ENCODE measurements around the gene ARMC8.

DNA sequence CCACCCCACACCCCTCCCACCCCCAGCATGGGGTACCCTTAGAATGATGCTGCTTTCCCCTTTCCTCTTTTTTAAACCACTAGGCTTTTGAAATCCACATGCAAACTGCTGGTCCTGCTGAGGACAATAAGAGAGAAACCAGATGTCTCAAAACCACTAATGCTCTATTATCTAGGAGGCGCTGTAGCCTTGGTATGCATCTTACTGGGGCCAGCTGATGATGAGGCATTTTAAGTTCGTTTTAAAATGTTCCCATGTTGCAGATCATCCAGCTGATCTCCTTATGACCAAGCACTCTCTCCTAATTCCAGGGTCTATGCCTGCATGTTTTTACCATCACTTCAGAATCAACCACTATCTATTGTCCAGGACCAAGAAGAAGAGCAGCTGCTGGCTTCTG, 141.2 kb downstream of the ARMC8 start:
- TF ChIP-seq, protein P1, sequence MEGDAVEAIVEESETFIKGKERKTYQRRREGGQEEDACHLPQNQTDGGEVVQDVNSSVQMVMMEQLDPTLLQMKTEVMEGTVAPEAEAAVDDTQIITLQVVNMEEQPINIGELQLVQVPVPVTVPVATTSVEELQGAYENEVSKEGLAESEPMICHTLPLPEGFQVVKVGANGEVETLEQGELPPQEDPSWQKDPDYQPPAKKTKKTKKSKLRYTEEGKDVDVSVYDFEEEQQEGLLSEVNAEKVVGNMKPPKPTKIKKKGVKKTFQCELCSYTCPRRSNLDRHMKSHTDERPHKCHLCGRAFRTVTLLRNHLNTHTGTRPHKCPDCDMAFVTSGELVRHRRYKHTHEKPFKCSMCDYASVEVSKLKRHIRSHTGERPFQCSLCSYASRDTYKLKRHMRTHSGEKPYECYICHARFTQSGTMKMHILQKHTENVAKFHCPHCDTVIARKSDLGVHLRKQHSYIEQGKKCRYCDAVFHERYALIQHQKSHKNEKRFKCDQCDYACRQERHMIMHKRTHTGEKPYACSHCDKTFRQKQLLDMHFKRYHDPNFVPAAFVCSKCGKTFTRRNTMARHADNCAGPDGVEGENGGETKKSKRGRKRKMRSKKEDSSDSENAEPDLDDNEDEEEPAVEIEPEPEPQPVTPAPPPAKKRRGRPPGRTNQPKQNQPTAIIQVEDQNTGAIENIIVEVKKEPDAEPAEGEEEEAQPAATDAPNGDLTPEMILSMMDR (IDR thresholded peaks at IDR 0.05; ENCODE audit: insufficient read depth, low read length) = peak; percentile 18
- no peak for TF ChIP-seq POLR2AphosphoS5 (IDR thresholded peaks at IDR 0.05; ENCODE audit: low read depth)
- TF ChIP-seq, protein P2, sequence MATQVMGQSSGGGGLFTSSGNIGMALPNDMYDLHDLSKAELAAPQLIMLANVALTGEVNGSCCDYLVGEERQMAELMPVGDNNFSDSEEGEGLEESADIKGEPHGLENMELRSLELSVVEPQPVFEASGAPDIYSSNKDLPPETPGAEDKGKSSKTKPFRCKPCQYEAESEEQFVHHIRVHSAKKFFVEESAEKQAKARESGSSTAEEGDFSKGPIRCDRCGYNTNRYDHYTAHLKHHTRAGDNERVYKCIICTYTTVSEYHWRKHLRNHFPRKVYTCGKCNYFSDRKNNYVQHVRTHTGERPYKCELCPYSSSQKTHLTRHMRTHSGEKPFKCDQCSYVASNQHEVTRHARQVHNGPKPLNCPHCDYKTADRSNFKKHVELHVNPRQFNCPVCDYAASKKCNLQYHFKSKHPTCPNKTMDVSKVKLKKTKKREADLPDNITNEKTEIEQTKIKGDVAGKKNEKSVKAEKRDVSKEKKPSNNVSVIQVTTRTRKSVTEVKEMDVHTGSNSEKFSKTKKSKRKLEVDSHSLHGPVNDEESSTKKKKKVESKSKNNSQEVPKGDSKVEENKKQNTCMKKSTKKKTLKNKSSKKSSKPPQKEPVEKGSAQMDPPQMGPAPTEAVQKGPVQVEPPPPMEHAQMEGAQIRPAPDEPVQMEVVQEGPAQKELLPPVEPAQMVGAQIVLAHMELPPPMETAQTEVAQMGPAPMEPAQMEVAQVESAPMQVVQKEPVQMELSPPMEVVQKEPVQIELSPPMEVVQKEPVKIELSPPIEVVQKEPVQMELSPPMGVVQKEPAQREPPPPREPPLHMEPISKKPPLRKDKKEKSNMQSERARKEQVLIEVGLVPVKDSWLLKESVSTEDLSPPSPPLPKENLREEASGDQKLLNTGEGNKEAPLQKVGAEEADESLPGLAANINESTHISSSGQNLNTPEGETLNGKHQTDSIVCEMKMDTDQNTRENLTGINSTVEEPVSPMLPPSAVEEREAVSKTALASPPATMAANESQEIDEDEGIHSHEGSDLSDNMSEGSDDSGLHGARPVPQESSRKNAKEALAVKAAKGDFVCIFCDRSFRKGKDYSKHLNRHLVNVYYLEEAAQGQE (IDR thresholded peaks at IDR 0.05; ENCODE audit: insufficient replicate concordance, low read depth) = no peak
- no peak for TF ChIP-seq GABPA (IDR thresholded peaks at IDR 0.05; ENCODE audit: low read depth)
- no peak for TF ChIP-seq SPI1 (IDR thresholded peaks at IDR 0.05; ENCODE audit: borderline replicate concordance, low read depth)

All from HL-60 (cell line).